ENCODE measurements around the gene PNPLA7.
A peak's percentile ranks its signal among the peaks of the same experiment; 100 is the strongest.
"Not testable (repeated sequence)": the region's sequence is repeated elsewhere in the genome, so short reads cannot be mapped to it uniquely, and the experiment has no call there.

Gene PNPLA7

GRCh38 chr9:137550231-137550621 is at the start of gene PNPLA7:
Gene PNPLA7, minus strand, starts transcription at chr9:137550402. Its CDS starts 205 bp downstream, at chr9:137550197.
- no peaks in the 10 kb centered on the region for H3K27me3 ChIP-seq (ENCODE audit: control insufficient read depth, insufficient read depth, low read length)
- peaks cover 10% of the 10 kb centered on the region for H3K36me3 ChIP-seq (ENCODE audit: control insufficient read depth, low read depth, low read length)
- peak within 1 kb of the TSS; percentile 54 for H3K4me3 ChIP-seq (ENCODE audit: low read length)
- no peaks in the 10 kb centered on the region for H3K9me3 ChIP-seq (ENCODE audit: control insufficient read depth, low read depth, low read length)
- H3K4me1 ChIP-seq (ENCODE audit: control insufficient read depth, low read depth, low read length): no peaks in the 10 kb centered on the region
- H3K27ac ChIP-seq (ENCODE audit: low read length): no peak within 1 kb of the TSS
- H3K9ac ChIP-seq (ENCODE audit: low read length): no peak within 1 kb of the TSS

GRCh38 chr9:137598943-137599342 is 48.7 kb upstream of the PNPLA7 start:
- Histone ChIP-seq H3K4me3 (ENCODE audit: low read length) (no peak overlapping the region), H3K36me3 (ENCODE audit: control insufficient read depth, low read depth, low read length) (no peaks in the 10 kb centered on the region), H3K9me3 (ENCODE audit: control insufficient read depth, low read depth, low read length) (no peaks in the 10 kb centered on the region), H3K9ac (ENCODE audit: low read length) (no peak overlapping the region), H3K4me1 (ENCODE audit: control insufficient read depth, low read depth, low read length) (no peaks in the 10 kb centered on the region), H3K27me3 (ENCODE audit: control insufficient read depth, insufficient read depth, low read length) (peaks cover 10% of the 10 kb centered on the region), H3K27ac (ENCODE audit: low read length) (no peak overlapping the region)

DNA sequence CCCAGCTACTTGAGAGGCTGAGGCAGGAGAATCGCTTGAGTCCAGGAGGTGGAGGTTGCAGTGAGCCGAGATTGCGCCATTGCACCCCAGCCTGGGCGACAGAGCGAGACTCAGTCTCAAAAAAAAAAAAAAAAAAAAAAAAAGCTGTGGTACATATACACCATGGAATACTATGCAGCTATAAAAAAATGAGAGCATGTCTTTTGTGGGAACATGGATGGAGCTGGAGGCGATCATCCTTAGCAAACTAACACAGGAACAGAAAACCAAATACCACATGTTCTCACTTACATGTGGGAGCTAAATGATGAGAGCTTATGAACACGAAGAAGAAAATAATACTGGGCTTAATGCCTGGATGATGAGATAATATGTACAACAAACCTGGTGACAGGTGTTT is 46.4 kb upstream of the PNPLA7 start:
- H3K36me3 ChIP-seq (ENCODE audit: control insufficient read depth, low read depth, low read length); H3K9ac ChIP-seq (ENCODE audit: low read length); H3K4me1 ChIP-seq (ENCODE audit: control insufficient read depth, low read depth, low read length); H3K27me3 ChIP-seq (ENCODE audit: control insufficient read depth, insufficient read depth, low read length); H3K4me3 ChIP-seq (ENCODE audit: low read length); H3K9me3 ChIP-seq (ENCODE audit: control insufficient read depth, low read depth, low read length); H3K27ac ChIP-seq (ENCODE audit: low read length): not testable (repeated sequence)

GRCh38 chr9:137593176-137593575 is 43.0 kb upstream of the PNPLA7 start:
- Histone ChIP-seq H3K4me3 (ENCODE audit: low read length) (no peak overlapping the region), H3K27ac (ENCODE audit: low read length) (no peak overlapping the region), H3K9me3 (ENCODE audit: control insufficient read depth, low read depth, low read length) (no peaks in the 10 kb centered on the region)

GRCh38 chr9:137592767-137593166 is 42.6 kb upstream of the PNPLA7 start:
- no peaks in the 10 kb centered on the region for H3K9me3 ChIP-seq (ENCODE audit: control insufficient read depth, low read depth, low read length)
- no peaks in the 10 kb centered on the region for H3K27me3 ChIP-seq (ENCODE audit: control insufficient read depth, insufficient read depth, low read length)
- H3K4me3 ChIP-seq (ENCODE audit: low read length): no peak overlapping the region
- peaks cover 12% of the 10 kb centered on the region for H3K36me3 ChIP-seq (ENCODE audit: control insufficient read depth, low read depth, low read length)
- no peak overlapping the region for H3K27ac ChIP-seq (ENCODE audit: low read length)
- H3K4me1 ChIP-seq (ENCODE audit: control insufficient read depth, low read depth, low read length): peaks cover 6% of the 10 kb centered on the region
- no peak overlapping the region for H3K9ac ChIP-seq (ENCODE audit: low read length)

More at GRCh38 chr9:137593176-137593575, 43.0 kb upstream of the PNPLA7 start:
- peaks cover 8% of the 10 kb centered on the region for H3K36me3 ChIP-seq (ENCODE audit: control insufficient read depth, low read depth, low read length)
- H3K27me3 ChIP-seq (ENCODE audit: control insufficient read depth, insufficient read depth, low read length): no peaks in the 10 kb centered on the region
- peaks cover 6% of the 10 kb centered on the region for H3K4me1 ChIP-seq (ENCODE audit: control insufficient read depth, low read depth, low read length)
- H3K9ac ChIP-seq (ENCODE audit: low read length): no peak overlapping the region

DNA sequence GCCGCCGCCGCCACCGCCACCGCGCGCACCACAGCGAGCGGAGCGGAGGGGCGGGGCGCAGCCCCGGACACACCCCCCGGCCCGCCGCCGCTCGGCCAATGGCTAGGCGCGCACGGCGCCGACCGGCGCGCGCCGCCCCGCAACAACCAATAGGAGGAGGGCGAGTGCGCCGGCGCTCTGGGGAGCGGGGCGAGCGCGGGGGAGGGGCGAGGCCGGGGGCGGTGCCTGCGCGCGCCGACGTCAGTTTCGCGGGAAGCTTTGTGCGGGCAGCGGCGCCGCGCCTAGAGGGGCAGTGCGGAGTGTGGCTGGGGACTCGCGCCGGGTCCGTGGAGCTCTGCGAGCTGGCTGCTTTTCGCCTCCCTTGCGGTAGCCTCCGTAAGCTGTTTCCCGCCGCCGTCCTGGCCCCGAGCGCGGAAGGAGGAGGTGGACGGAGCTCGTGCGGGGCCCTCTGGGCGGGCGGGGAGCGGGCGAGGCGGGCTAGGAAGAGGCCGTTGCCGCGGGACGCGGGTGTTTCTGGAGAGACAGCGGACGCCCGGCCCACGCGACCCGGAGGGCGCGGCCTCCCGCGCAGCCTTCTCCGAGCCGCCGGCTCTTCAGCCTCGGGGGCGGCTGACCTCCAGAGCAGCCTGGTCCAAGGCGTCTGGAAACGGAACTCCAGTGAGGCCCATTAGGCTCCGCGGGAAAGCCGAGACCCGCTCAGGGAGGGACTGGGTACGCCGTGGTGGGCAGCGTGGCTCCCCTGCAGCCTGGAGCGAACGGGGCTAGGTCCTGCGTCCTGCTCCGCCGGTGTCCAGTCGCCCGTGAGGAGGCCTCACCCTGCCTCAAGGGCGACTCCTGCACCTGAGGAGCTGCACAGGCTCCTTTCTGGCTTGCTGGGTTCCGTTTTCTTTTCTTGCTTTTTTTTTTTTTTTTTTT is 40.5 kb upstream of the PNPLA7 start, which contains the start of gene ZMYND19:
Gene ZMYND19 (minus strand): TSS at position 44 of the 915 bp plus-strand sequence. CDS start 249 bp downstream, outside the sequence.
- H3K4me1 ChIP-seq (ENCODE audit: control insufficient read depth, low read depth, low read length): peaks cover 6% of the 10 kb centered on the region
- peak within 1 kb of the TSS; percentile 62 for H3K9ac ChIP-seq (ENCODE audit: low read length)
- no peaks in the 10 kb centered on the region for H3K27me3 ChIP-seq (ENCODE audit: control insufficient read depth, insufficient read depth, low read length)
- no peak within 1 kb of the TSS for H3K27ac ChIP-seq (ENCODE audit: low read length)
- H3K4me3 ChIP-seq (ENCODE audit: low read length): peak within 1 kb of the TSS; percentile 75
- H3K9me3 ChIP-seq (ENCODE audit: control insufficient read depth, low read depth, low read length): no peaks in the 10 kb centered on the region
- H3K36me3 ChIP-seq (ENCODE audit: control insufficient read depth, low read depth, low read length): peaks cover 32% of the 10 kb centered on the region

GRCh38 chr9:137590123-137590468 is 39.9 kb upstream of the PNPLA7 start:
- Histone ChIP-seq H3K27ac (ENCODE audit: low read length) (no peak overlapping the region), H3K4me1 (ENCODE audit: control insufficient read depth, low read depth, low read length) (peaks cover 6% of the 10 kb centered on the region), H3K36me3 (ENCODE audit: control insufficient read depth, low read depth, low read length) (peaks cover 36% of the 10 kb centered on the region), H3K4me3 (ENCODE audit: low read length) (peak overlapping the region; percentile 71), H3K9me3 (ENCODE audit: control insufficient read depth, low read depth, low read length) (no peaks in the 10 kb centered on the region), H3K9ac (ENCODE audit: low read length) (no peak overlapping the region), H3K27me3 (ENCODE audit: control insufficient read depth, insufficient read depth, low read length) (no peaks in the 10 kb centered on the region)

DNA sequence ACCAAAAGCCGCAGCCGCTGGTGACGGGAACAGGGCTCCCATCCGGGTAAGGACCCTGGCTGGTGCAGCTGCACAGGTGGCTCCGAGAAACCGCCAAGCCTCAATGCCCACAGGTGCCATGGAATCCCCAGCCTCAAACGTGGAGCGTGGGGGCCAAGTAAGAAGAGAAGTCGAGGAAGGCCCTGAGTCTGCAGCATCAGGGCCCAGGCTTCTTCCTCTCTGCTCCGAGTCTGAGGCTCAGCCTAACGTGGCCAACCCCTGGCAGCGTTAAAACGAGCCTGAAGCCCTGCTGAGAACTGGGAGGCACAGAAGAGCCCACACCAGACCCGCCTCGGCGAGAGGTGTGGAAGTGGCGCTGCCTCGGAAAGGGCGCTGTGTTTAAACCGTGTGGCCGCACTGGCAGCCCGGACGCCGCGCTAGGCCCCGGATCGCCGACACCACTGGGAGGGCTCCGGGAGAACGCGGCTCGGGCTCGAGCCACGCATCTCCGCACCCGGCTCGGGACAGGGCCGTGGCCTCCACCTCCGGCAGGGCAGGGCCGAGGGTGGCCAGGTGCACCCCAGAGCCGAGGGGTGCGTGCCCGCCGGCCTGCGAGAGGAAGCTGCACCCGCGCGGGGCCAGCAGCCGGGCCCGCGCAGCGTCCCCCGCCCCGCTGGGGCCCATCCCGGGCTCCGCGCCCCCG is 39.4 kb upstream of the PNPLA7 start:
- H3K9ac ChIP-seq (ENCODE audit: low read length): peak overlapping the region; percentile 62
- no peaks in the 10 kb centered on the region for H3K9me3 ChIP-seq (ENCODE audit: control insufficient read depth, low read depth, low read length)
- no peaks in the 10 kb centered on the region for H3K27me3 ChIP-seq (ENCODE audit: control insufficient read depth, insufficient read depth, low read length)
- no peak overlapping the region for H3K27ac ChIP-seq (ENCODE audit: low read length)
- peaks cover 6% of the 10 kb centered on the region for H3K4me1 ChIP-seq (ENCODE audit: control insufficient read depth, low read depth, low read length)
- H3K36me3 ChIP-seq (ENCODE audit: control insufficient read depth, low read depth, low read length): peaks cover 36% of the 10 kb centered on the region
- H3K4me3 ChIP-seq (ENCODE audit: low read length): peak overlapping the region; percentile 71

GRCh38 chr9:137588891-137589290 is 38.7 kb upstream of the PNPLA7 start:
- peak overlapping the region; percentile 62 for H3K9ac ChIP-seq (ENCODE audit: low read length)
- H3K9me3 ChIP-seq (ENCODE audit: control insufficient read depth, low read depth, low read length): no peaks in the 10 kb centered on the region
- H3K4me3 ChIP-seq (ENCODE audit: low read length): peak overlapping the region; percentile 71
- H3K27ac ChIP-seq (ENCODE audit: low read length): no peak overlapping the region
- H3K4me1 ChIP-seq (ENCODE audit: control insufficient read depth, low read depth, low read length): peaks cover 6% of the 10 kb centered on the region
- H3K36me3 ChIP-seq (ENCODE audit: control insufficient read depth, low read depth, low read length): peaks cover 40% of the 10 kb centered on the region
- no peaks in the 10 kb centered on the region for H3K27me3 ChIP-seq (ENCODE audit: control insufficient read depth, insufficient read depth, low read length)

DNA sequence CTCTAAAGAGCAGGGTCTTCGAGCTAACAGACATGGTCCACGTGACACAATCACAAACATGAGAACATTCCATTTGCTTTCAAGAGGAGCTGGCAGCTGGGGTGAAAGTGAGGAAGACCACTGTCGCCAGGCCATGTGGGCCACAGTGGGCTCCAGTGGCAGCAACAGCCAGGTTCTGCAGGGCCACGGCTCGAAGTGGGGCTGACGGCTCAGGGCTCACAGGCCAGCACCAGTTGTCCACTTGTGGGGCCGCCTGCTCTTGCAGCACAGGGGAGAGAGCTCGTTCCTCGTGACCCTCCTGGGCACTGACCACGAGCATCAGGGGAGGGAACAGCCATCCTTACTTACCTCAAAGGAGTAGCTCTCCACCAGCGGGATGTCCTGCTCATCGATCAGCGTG is 38.1 kb upstream of the PNPLA7 start:
- Histone ChIP-seq H3K9me3 (ENCODE audit: control insufficient read depth, low read depth, low read length) (no peaks in the 10 kb centered on the region), H3K27ac (ENCODE audit: low read length) (no peak overlapping the region), H3K36me3 (ENCODE audit: control insufficient read depth, low read depth, low read length) (peaks cover 40% of the 10 kb centered on the region), H3K9ac (ENCODE audit: low read length) (no peak overlapping the region), H3K27me3 (ENCODE audit: control insufficient read depth, insufficient read depth, low read length) (no peaks in the 10 kb centered on the region), H3K4me1 (ENCODE audit: control insufficient read depth, low read depth, low read length) (peaks cover 6% of the 10 kb centered on the region), H3K4me3 (ENCODE audit: low read length) (no peak overlapping the region)

- Histone ChIP-seq H3K9me3 (ENCODE audit: control insufficient read depth, low read depth, low read length) (no peaks in the 10 kb centered on the region), H3K4me1 (ENCODE audit: control insufficient read depth, low read depth, low read length) (peaks cover 6% of the 10 kb centered on the region), H3K9ac (ENCODE audit: low read length) (no peak overlapping the region), H3K27me3 (ENCODE audit: control insufficient read depth, insufficient read depth, low read length) (no peaks in the 10 kb centered on the region), H3K36me3 (ENCODE audit: control insufficient read depth, low read depth, low read length) (peaks cover 49% of the 10 kb centered on the region), H3K27ac (ENCODE audit: low read length) (no peak overlapping the region), H3K4me3 (ENCODE audit: low read length) (no peak overlapping the region)
These were observed 36.7 kb upstream of the PNPLA7 start for GRCh38 chr9:137586854-137587253.
